ENCODE data around the gene PIGN.

DNA sequence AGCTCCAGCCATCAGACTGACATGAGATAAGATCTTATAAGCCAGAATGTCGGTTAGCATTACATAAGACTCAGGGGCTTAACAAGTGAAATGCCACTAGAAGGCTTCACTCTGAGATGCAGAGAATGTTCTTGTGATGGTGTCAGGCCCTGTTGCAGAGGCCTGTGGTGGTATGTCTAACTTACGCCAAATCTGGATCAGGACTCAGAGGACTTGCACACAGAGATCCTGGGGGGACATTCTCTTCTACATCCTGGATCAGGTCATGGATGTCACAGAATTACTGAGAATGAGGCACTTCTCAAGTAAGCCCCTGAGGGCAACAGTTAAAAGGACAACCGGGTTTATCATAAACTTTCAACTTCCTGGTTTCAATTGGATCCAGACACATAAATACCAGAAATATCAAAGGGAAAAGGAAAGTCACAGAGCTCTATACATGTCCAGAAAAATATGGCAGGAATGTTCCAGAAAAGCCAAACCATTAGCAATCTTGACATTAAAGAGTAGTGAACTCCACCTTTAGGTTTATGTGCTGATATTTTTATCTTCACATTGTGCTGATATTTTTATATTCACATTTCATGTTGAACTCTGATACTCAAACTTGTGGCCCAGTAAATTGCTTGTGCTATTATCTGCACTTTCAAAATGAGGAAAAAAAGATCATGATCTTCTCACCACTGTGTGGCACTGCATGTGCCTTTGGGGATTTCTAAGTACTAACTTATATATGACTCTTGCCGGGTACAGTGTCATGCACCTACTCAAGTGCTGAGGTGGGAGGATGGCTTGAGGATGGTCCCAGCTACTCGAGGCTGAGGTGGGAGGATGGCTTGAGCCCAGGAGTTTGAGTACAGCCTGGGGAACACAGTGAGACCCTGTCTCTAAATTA is 156.5 kb downstream of the PIGN start:
- TF ChIP-seq POLR2AphosphoS5 (IDR thresholded peaks at IDR 0.05; ENCODE audit: low read depth, low read length), result no peak
- TF ChIP-seq TAF1 (IDR thresholded peaks at IDR 0.05; ENCODE audit: low read depth, low read length), result no peak
- no peak for TF ChIP-seq POLR2A (IDR thresholded peaks at IDR 0.05; ENCODE audit: low read depth, low read length)
